GM18505 (cell line): Measurements from ENCODE around the gene KRTAP1-1.
"Not testable (repeated sequence)": the region's sequence is repeated elsewhere in the genome, so short reads cannot be mapped to it uniquely, and the experiment has no call there.

Experiments used
- ATAC-seq: cut with Tn5 transposase; IDR thresholded peaks from one replicate; pipeline ENCODE4 v1.9.1; 2021; ENCODE audit not compliant: unreplicated experiment
- POLR2A ChIP-seq: IDR thresholded peaks from 4 replicates; pipeline ENCODE4 v1.6.1; 2011; ENCODE audit warnings: borderline replicate concordance; ENCODE audit not compliant: insufficient read depth, insufficient read length; ENCODE audit errors: extremely low read depth

Gene KRTAP1-1

DNA sequence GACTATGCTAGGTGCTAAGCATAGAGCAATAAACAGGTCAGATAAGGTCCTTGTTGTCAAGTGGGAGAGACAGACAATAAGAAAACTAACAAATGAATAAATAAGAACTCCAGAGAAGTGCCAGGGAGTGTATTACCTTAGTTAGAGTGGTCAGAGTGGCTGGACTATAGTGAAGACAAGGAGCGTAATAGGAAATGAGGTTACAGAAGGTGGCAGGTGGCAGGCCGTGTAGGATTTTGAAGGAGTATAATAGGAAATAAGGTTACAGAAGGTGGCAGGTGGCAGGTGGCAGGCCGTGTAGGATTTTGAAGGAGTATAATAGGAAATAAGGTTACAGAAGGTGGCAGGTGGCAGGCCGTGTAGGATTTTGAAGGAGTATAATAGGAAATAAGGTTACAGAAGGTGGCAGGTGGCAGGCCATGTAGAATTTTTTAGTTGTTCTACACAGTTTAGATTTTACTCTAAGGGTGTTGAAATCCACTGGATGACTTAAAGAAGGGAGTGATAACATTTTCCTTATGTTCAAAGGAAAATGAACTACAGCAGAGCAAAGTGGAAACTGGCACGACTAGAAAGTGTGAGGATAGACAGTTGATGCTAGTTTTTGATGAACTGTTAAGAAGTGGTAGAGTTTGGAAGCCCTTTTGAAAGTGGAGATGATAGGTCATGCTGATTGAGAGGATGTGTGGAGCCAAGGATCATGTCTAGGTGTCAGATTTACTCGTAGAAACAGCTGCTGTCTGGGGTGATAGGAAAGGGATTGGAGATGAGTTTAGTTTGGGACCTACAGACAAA, 28.7 kb downstream of the KRTAP1-1 start:
- TF ChIP-seq POLR2A: no peak
- no peak for ATAC-seq

DNA sequence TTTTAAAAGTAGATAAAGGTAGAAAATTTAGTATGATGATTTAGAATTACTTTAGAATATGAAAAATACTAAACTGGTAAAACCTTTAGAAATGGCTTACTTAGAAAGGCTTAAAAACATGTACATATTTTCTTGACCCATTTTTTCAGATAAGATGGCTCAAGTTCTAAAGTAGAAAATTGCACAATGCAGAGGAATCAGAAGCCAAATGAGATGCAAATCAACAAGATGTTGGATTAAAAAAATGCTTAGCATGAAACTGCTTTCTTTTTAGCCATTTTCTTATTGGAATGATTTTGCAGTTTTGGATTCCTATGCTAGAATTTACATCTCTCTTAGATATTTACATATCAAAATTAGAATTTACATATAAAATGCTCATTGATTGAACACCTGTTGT, 30.8 kb downstream of the KRTAP1-1 start:
- no peak for TF ChIP-seq POLR2A
- no peak for ATAC-seq

DNA sequence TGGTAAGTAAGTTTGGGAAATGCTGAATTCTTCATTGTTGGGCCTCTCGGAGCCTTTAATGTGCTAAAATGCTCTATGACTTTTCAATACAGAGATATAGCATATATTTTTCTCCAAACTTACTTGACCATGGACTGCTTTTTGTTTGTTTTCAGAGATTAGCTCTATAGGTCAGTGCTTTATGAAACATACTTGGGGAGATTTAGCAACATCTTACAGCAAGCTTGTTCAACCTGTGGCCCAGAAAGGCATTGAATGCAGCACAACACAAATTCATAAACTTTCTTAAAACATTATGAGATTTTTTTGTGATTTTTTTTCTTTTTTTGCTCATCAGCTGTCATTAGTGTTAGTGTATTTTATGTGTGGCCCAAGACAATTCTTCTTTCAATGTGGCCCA, 31.3 kb downstream of the KRTAP1-1 start:
- no peak for ATAC-seq
- TF ChIP-seq POLR2A: no peak

DNA sequence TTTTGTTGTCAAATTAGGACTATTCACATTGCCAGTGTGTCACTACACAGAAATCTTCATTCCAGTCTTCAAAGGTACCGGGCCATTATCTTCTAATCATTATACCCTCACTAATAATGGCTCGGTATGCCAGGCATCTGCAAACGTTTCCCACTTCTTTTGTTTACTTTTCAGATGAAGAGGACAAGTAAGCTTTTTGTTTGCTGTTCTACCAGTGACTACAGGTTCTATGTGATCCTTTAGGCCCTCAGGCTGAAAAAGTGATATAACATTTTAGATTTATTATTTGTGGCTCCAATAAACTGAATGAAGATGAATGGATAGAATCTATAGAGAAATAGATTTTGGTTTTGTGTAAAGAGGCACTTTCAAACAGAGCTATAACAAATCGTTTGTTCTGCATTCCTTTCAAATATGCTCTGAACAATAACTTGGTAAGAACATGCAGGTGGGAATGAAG, 31.9 kb downstream of the KRTAP1-1 start:
- ATAC-seq: no peak
- TF ChIP-seq POLR2A: no peak

DNA sequence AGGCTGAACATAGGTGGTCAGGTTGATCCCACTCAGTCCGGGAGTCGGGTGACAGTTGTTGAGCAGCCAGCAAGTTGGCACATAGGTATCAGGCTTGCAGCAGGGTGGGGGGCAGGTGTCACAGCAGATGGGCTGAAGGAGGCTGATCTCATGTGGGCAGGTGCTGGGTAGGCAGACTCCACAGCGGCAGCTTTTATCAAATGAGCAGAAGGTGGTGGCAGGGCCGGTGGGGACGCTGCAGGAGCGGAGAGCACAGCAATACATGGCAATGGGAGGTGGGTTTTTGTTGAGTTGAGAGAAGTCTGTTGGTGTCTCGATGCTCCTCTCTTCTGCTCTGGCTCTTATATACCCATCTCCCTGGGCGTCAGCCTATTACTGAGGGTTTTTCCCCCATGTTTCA, 32.4 kb downstream of the KRTAP1-1 start, which contains the start of gene KRTAP3-1:
TSS of gene KRTAP3-1 (minus strand) at position 318 of the 400 bp plus-strand sequence. CDS start at position 264, 54 bp downstream.
- no peak for ATAC-seq
- no peak for TF ChIP-seq POLR2A

DNA sequence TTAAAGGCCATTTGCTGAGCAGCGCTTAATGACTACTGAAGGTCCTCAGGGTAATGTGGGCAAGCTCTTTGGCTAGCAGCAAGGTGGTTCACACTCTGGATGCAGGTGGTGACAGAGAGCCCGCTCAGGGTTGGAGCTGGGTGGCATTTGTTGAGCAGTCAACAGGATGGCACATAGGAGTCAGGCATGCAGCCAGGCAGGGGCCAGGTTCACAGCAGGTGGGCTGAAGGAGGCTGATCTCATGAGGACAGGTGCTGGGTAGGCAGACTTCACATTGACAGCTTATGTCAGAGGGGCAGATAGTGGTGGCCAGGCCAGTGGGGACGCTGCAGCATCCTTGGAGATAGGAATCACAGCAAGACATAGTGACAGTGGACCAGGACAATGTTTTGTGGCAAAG, 36.9 kb downstream of the KRTAP1-1 start:
- TF ChIP-seq POLR2A: no peak
- ATAC-seq: no peak

DNA sequence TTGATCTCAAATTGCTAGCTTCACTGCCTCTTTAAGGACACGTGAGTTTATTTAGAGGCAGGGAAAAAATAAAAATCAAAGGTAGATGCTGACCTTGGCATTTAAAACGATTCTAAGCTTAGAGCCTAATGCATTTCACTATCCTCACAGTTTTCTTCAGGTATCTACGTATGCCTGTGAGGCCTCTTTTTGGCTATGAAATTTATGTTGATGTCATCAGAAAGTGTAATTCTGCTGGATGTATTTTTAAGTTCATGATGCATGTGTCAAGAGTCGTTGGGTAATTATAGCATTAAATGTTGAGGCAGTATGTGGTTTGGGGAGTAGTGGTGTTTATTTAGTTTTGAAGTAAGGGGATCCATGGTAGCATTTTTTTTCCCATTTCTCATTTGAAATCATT, 37.3 kb downstream of the KRTAP1-1 start:
- no peak for ATAC-seq
- TF ChIP-seq POLR2A: no peak

DNA sequence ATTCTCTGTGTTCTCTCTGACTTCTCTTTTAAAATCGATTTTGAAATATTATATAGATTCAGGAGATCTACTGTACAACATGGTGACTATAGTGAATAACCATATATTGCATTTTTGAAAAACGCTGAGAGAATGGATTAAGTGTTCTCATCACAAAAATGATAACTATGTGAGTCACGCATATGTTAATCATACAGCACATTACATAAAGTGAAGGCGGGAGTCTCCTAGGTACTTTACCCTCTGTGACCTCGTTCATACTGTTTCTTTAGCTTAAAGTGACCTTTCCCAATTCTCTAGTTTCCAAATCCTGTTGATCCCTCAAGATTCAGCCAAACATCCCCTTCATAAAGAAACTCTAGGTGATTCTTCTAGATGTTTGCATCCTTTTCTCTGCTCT, 38.4 kb downstream of the KRTAP1-1 start:
- no peak for TF ChIP-seq POLR2A
- ATAC-seq: no peak

DNA sequence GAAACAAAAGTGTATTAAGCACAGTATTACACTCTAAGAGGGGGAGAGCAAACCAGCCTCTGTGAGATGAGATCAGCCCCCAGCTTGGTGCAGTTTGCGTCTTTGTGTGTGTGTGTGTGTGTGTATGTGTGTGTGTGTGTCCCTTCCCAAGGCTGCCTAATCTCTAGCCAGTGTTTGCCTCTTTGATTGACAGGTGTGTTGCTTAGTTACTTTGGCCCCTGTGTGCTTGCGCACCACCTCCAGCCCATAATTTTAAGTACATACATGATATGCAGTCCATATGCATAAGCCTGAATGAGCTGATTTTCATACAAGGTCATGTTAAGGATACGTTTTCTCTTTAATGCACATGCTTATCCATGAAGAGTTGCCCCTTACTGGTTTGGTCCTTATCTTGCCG, 39.5 kb downstream of the KRTAP1-1 start:
- TF ChIP-seq POLR2A: no peak
- ATAC-seq: no peak

DNA sequence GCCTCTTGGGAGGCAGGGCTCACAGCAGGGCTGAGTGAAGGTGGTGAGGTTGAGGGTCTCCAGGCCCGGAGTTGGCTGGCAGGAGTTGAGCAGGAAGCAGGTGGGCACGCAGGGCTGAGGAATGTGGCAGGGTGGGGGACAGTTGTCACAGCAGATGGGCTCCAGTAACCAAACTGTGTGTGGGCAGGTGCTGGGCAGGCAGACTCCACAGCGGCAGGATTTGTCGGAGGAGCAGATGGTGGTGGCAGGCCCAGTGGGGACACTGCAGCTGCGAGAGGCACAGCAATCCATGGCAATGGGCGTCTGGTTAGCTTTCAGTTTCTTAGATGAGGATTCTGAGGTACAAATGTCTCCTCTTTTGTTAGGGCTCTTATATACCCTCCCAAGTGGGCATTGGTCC, 41.7 kb downstream of the KRTAP1-1 start, which contains the start of gene KRTAP3-2:
TSS of gene KRTAP3-2 (minus strand) at position 344 of the 400 bp plus-strand sequence. CDS start at position 291, 53 bp downstream.
- not testable (repeated sequence) for ATAC-seq

DNA sequence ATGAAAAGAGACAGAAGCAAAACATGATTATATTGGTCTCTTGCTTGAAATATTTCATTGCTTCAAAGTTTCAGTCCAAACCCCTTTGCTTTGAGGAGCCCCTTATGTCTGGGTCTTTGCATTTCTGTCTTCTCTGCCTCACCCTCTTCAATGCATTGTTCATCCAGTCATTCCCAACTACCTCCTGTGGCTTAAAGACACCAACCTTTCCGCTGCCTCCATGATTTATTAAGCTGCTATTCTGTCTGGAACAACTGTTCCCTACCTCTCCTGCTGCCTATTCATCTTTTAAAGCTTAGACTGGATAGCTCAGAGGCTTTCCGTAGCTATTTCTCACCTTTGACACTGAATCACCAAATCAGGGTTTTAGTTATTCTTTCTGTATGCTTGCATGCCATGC, 43.9 kb downstream of the KRTAP1-1 start:
- TF ChIP-seq POLR2A: no peak
- ATAC-seq: no peak

DNA sequence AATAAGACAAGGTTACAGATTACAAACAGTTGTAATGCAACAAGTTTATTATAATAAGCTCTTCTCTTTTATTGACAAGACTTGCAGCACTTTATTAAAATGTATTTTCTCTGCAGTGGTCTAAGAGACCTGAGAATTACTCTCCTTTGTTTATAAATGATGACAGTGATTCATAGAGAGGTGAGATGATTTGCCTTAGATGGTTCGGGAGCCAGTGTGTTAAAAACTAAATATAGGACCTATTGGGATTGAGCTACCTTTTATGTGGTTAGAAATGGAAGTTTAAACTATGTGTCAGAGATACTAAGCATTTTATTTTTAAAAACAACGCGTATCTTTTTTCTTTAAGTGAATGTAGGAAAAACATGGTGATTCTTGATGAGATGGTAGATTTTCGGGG, 44.4 kb downstream of the KRTAP1-1 start:
- no peak for ATAC-seq
- no peak for TF ChIP-seq POLR2A

DNA sequence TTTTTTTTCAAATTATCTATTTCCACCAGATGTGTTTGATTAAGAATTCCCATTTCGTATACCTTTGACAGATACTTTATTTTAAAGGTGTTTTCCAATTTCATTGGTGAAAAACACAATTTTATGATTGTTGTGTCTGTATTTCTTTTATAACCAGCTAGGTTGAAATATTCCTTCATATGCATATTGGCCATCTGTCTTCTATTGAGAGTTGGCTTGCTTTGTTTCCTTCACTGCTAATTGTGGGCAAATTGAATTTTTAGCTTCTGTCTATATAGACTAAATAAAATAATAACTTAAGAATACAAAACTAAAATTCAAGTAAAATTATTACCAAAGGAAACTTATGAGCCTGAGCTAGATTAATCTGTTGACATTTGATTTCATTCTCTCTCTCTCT, 46.1 kb downstream of the KRTAP1-1 start:
- ATAC-seq: no peak
- TF ChIP-seq POLR2A: no peak

DNA sequence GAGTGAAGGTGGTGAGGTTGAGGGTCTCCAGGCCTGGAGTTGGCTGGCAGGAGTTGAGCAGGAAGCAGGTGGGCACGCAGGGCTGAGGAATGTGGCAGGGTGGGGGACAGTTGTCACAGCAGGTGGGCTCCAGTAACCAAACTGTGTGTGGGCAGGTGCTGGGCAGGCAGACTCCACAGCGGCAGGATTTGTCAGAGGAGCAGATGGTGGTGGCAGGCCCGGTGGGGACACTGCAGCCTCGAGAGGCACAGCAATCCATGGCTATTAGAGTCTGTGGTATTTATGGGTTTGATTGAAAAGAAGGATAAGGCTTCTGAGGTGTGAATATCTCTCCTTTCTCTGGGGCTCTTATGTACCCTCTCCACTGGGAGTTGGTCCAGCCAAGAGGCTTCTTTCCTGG, 47.4 kb downstream of the KRTAP1-1 start, which contains the start of gene KRTAP3-3:
TSS of gene KRTAP3-3 (minus strand) at position 326 of the 400 bp plus-strand sequence. CDS start at position 259, 67 bp downstream.
- no peak for TF ChIP-seq POLR2A
- ATAC-seq: no peak
